Measurements from ENCODE around the gene UBE2O. TPM values are rescaled to one million over a fixed set of nuclear protein-coding genes. Genes with fewer than 3 reads are reported as not detected.

Gene UBE2O
- total RNA-seq, 1 experiment from 2014 or later: 64.7 TPM

GRCh38 chr17:76434870-76435269 lies 18.1 kb downstream of the UBE2O start:
- BruUV-seq (replicated peaks): no TSS peak
- Histone ChIP-seq H3K9me2 (replicated peaks; ENCODE audit: low read length) (no peaks in the 10 kb centered on the region), H3K9me3 (ENCODE audit: low read length) (no peaks in the 10 kb centered on the region), H4K20me1 (ENCODE audit: low read length) (peaks cover 60% of the 10 kb centered on the region), H3K9ac (ENCODE audit: low read length) (no peak overlapping the region), H3K4me2 (ENCODE audit: low read length) (no peak overlapping the region), H2AFZ (ENCODE audit: low read length) (no peak overlapping the region), H3K79me2 (ENCODE audit: low read length) (peaks cover 98% of the 10 kb centered on the region), H3K36me3 (ENCODE audit: low read depth, low read length) (peaks cover 12% of the 10 kb centered on the region; the same call in 1 of the 2 replicates), H3F3A (ENCODE audit: low read length, unreplicated experiment) (no peaks in the 10 kb centered on the region), H3K4me3 (ENCODE audit: low read length) (no peak overlapping the region), H3K27ac (ENCODE audit: low read length) (no peak overlapping the region), H3K27me3 (ENCODE audit: low read length) (no peaks in the 10 kb centered on the region), H3K4me1 (ENCODE audit: insufficient read depth, low read length) (peaks cover 29% of the 10 kb centered on the region)
- intact Hi-C loops (cut with micrococcal nuclease): no loop called here
- TF ChIP-seq EZH2phosphoT487 (IDR thresholded peaks at IDR 0.05; ENCODE audit: borderline replicate concordance, low read length) (no peak), EZH2 (IDR thresholded peaks at IDR 0.05; ENCODE audit: low read length, unreplicated experiment) (no peak), CTCF (conservative IDR thresholded peaks at IDR 0.05; ENCODE audit: low read depth, low read length) (no peak)
- ChIA-PET POLR2A (ENCODE audit: unreplicated experiment) (no interaction called here), CTCF (interaction anchor here (0.6 kb wide), 1 partner anchor 26 kb away, joined by 3 read pairs; no protein-coding TSS in a partner anchor)
- ATAC-seq (peak; percentile 53), DNase-seq (peak; percentile 58)

DNA sequence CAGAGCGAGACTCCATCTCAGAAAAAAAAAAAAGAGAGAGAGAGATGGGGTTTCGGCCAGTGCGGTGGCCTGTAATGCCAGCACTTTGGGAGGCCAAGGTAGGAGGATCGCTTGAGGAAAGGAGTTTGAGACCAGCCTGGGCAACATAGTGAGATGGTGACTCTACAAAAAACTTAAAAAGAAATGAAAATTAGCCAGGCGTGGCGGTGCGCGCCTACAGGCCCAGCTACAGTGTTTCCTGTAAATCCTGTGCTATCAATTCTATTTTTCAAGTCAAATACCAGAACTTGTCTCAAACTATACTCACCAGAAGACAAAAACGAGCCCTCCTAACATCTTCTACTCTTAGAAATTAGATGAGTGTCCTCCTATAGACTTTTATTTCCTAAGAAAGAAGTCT lies 19.3 kb downstream of the UBE2O start:
- ChIA-PET CTCF (no interaction called here), POLR2A (ENCODE audit: unreplicated experiment) (no interaction called here)
- Histone ChIP-seq H3K9ac (ENCODE audit: low read length) (no peak overlapping the region), H4K20me1 (ENCODE audit: low read length) (peaks cover 54% of the 10 kb centered on the region), H3K79me2 (ENCODE audit: low read length) (peaks cover 95% of the 10 kb centered on the region), H3K4me2 (ENCODE audit: low read length) (no peak overlapping the region), H3K4me1 (ENCODE audit: insufficient read depth, low read length) (peaks cover 17% of the 10 kb centered on the region), H3K9me3 (ENCODE audit: low read length) (no peaks in the 10 kb centered on the region), H2AFZ (ENCODE audit: low read length) (no peak overlapping the region), H3F3A (ENCODE audit: low read length, unreplicated experiment) (no peaks in the 10 kb centered on the region), H3K4me3 (ENCODE audit: low read length) (no peak overlapping the region), H3K9me2 (replicated peaks; ENCODE audit: low read length) (no peaks in the 10 kb centered on the region), H3K27me3 (ENCODE audit: low read length) (no peaks in the 10 kb centered on the region), H3K27ac (ENCODE audit: low read length) (no peak overlapping the region), H3K36me3 (ENCODE audit: low read depth, low read length) (peaks cover 12% of the 10 kb centered on the region; the same call in 1 of the 2 replicates)
- intact Hi-C loops (cut with micrococcal nuclease): no loop called here
- TF ChIP-seq CTCF (conservative IDR thresholded peaks at IDR 0.05; ENCODE audit: low read depth, low read length) (no peak), EZH2phosphoT487 (IDR thresholded peaks at IDR 0.05; ENCODE audit: borderline replicate concordance, low read length) (no peak), EZH2 (IDR thresholded peaks at IDR 0.05; ENCODE audit: low read length, unreplicated experiment) (no peak)
- ATAC-seq: no peak
- no peak for DNase-seq
- no TSS peak for BruUV-seq (replicated peaks)

DNA sequence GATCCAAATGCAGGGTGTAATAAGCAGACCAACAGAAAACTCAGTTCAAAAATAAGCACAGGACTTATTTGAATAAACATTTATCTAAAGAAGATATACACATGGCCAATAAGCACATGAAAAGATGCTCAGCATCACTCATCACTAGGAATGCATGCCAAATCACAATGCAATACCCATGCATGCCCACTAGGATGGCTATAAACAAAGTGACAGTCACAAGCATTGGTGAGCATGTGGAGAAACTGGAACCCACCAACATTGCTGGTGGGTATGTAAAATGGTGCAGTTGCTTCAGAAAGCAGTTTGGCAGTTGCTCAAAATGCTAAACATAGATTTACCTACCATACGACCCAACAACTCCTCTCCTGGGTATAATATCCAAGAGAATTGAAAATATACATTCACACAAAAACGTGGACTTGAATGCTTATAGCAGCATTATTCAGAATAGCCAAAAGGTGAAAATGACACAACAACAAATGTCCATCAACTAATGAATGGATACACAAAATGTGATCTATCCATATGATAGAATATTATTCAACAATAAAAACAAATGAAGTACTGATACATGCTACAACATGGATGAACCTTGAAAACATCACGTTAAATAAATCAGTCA lies 20.1 kb downstream of the UBE2O start:
- Histone ChIP-seq H3K9me2 (replicated peaks; ENCODE audit: low read length) (no peaks in the 10 kb centered on the region), H3K27ac (ENCODE audit: low read length) (no peak overlapping the region), H3K9ac (ENCODE audit: low read length) (no peak overlapping the region), H3K36me3 (ENCODE audit: low read depth, low read length) (peaks cover 12% of the 10 kb centered on the region; the same call in 1 of the 2 replicates), H2AFZ (ENCODE audit: low read length) (no peak overlapping the region), H3K27me3 (ENCODE audit: low read length) (no peaks in the 10 kb centered on the region), H3K79me2 (ENCODE audit: low read length) (peaks cover 95% of the 10 kb centered on the region), H3K4me3 (ENCODE audit: low read length) (no peak overlapping the region), H3K4me2 (ENCODE audit: low read length) (no peak overlapping the region), H3F3A (ENCODE audit: low read length, unreplicated experiment) (no peaks in the 10 kb centered on the region), H4K20me1 (ENCODE audit: low read length) (peaks cover 49% of the 10 kb centered on the region), H3K4me1 (ENCODE audit: insufficient read depth, low read length) (peaks cover 12% of the 10 kb centered on the region), H3K9me3 (ENCODE audit: low read length) (no peaks in the 10 kb centered on the region)
- TF ChIP-seq EZH2 (IDR thresholded peaks at IDR 0.05; ENCODE audit: low read length, unreplicated experiment) (no peak), CTCF (conservative IDR thresholded peaks at IDR 0.05; ENCODE audit: low read depth, low read length) (peak; percentile 77)
- DNase-seq: peak; percentile 65
- ChIA-PET POLR2A (ENCODE audit: unreplicated experiment) (no interaction called here), CTCF (no interaction called here)
- no TSS peak for BruUV-seq (replicated peaks)
- ATAC-seq: peak; percentile 54; the same call in 1 of the 2 replicates
- intact Hi-C loops (cut with micrococcal nuclease): no loop called here

Measured in PC-3 (cell line).